Endothelial cell (in vitro differentiated cells): ENCODE measurements around the gene C12orf76. TPM values are rescaled to one million over a fixed set of nuclear protein-coding genes. Genes with fewer than 3 reads are reported as not detected.
A peak's percentile ranks its signal among the peaks of the same experiment; 100 is the strongest.
"Not testable (repeated sequence)": the region's sequence is repeated elsewhere in the genome, so short reads cannot be mapped to it uniquely, and the experiment has no call there.

Source experiments
- DNase-seq: peaks from one replicate; pipeline ENCODE4 v3.0.0; 2021; ENCODE audit warnings: low spot score
- H3K27ac Mint-ChIP-seq: one replicate; pipeline ENCODE4 v1.8.0; 2021; ENCODE audit warnings: mixed read lengths, inconsistent platforms; ENCODE audit not compliant: unreplicated experiment
- H3K27me3 Mint-ChIP-seq: one replicate; pipeline ENCODE4 v1.8.0; 2021; ENCODE audit warnings: mild to moderate bottlenecking, moderate library complexity, mixed read lengths, inconsistent platforms; ENCODE audit not compliant: unreplicated experiment
- H3K36me3 Mint-ChIP-seq: one replicate; pipeline ENCODE4 v1.8.0; 2021; ENCODE audit warnings: mild to moderate bottlenecking, low read depth, mixed read lengths, inconsistent platforms; ENCODE audit not compliant: unreplicated experiment
- H3K4me1 Mint-ChIP-seq: one replicate; pipeline ENCODE4 v1.8.0; 2021; ENCODE audit warnings: mild to moderate bottlenecking, mixed read lengths, inconsistent platforms; ENCODE audit not compliant: unreplicated experiment
- H3K4me3 Mint-ChIP-seq: one replicate; pipeline ENCODE4 v1.8.0; 2021; ENCODE audit warnings: mild to moderate bottlenecking, mixed read lengths, inconsistent platforms; ENCODE audit not compliant: unreplicated experiment
- H3K9me3 Mint-ChIP-seq: one replicate; pipeline ENCODE4 v1.8.0; 2021; ENCODE audit warnings: mixed read lengths, inconsistent platforms; ENCODE audit not compliant: unreplicated experiment
- total RNA-seq: library from RNA; stranded (reverse); fragmentation: NEBNext Ultra II Directional; extraction: Animal tissue kit (Norgen Biotek cat#: 25700); gene quantifications from one replicate; pipeline ENCODE4 v1.2.1, GENCODE V29; 2021; ENCODE audit not compliant: unreplicated experiment
- TF ChIP-seq, protein P1 (sequence below): fragments of 200-600 bp; sonication (generic); IDR thresholded peaks from one replicate; pipeline ENCODE4 v1.5.0; 2021; ENCODE audit warnings: antibody characterized with exemption; ENCODE audit not compliant: unreplicated experiment

Gene C12orf76
- total RNA-seq, 1 donor from 2014 or later: 21.9 TPM

DNA sequence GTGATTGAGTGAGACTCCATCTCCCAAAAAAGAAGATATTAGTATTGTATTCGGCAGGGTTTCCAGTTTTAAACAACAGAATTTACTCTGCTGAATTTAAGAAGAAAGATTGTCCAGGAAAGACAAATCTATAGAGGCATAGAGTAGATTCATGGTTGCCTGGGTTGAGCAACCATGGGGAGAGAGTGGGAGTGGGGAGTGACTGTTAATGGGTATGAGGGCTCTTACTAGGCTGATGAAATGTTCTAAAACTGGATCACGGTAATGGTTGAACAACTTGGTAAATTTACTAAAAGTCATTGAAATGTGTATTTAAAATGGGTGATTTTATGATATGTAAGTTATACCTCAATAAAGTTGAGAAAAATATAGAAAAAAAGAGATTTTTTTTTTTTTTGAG lies 13.9 kb upstream of the C12orf76 start:
- no peak for DNase-seq
- H3K4me3 Mint-ChIP-seq: no peak overlapping the region
- H3K4me1 Mint-ChIP-seq: no peaks in the 10 kb centered on the region
- TF ChIP-seq, protein P1, sequence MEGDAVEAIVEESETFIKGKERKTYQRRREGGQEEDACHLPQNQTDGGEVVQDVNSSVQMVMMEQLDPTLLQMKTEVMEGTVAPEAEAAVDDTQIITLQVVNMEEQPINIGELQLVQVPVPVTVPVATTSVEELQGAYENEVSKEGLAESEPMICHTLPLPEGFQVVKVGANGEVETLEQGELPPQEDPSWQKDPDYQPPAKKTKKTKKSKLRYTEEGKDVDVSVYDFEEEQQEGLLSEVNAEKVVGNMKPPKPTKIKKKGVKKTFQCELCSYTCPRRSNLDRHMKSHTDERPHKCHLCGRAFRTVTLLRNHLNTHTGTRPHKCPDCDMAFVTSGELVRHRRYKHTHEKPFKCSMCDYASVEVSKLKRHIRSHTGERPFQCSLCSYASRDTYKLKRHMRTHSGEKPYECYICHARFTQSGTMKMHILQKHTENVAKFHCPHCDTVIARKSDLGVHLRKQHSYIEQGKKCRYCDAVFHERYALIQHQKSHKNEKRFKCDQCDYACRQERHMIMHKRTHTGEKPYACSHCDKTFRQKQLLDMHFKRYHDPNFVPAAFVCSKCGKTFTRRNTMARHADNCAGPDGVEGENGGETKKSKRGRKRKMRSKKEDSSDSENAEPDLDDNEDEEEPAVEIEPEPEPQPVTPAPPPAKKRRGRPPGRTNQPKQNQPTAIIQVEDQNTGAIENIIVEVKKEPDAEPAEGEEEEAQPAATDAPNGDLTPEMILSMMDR: no peak
- no peaks in the 10 kb centered on the region for H3K36me3 Mint-ChIP-seq
- peaks cover 5% of the 10 kb centered on the region for H3K27me3 Mint-ChIP-seq
- no peak overlapping the region for H3K27ac Mint-ChIP-seq
- H3K9me3 Mint-ChIP-seq: no peaks in the 10 kb centered on the region

DNA sequence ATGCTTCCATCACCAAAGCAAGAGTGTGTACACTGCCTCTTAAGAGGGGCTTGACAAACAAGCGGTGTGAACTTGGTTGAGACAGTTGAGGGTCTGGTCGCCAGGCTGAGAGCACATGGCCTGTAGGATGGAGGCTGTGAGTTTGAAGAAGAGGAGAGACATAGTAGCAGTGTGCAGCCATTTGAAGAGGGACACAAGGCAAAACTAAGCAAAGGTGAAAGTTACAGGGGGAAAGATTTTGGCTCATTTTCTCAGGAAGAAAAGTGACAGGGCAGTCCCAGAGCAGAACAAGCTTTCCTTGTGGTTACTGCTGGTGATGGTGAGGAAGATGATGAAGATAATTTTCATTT lies 11.3 kb upstream of the C12orf76 start:
- Mint-ChIP-seq H3K27me3 (peaks cover 7% of the 10 kb centered on the region), H3K4me3 (no peak overlapping the region), H3K27ac (no peak overlapping the region), H3K9me3 (no peaks in the 10 kb centered on the region), H3K4me1 (no peaks in the 10 kb centered on the region), H3K36me3 (no peaks in the 10 kb centered on the region)
- DNase-seq: no peak
- TF ChIP-seq, protein P1: no peak

DNA sequence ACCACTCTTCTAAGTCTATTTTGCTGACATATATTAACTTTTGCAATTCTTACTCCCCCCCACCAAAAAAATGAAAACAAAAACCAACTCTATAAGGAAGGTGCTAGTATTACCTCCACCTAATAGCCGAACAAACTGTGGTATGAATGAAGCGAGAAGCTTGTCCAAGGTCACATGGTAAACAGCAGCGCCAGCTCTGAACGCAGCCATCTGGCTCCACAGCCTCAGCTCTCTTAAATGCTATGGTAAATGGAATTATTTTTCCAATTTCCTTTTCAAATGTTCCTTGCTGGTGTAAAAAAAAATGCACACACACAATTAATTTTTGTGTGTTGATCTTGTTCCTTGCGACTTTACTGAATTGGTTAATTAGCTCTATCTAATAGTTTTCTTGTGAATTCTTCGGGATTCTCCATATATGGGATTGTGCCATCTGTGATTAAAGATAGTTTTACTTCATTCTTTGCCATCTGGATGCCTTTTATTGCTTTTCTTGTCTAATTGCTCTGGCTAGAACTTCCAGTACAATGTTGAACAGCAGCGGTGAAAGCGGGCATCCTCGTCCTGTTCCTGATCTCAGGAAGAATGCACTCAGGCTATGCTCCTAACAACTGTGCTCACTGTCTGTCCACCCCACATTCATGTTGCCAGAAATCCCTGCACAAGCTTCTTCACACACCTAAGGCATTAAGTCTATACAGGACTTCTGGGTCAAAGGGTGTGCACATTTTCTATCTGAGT lies 10.7 kb upstream of the C12orf76 start:
- Mint-ChIP-seq H3K36me3 (no peaks in the 10 kb centered on the region), H3K4me3 (no peak overlapping the region), H3K27me3 (peaks cover 7% of the 10 kb centered on the region), H3K4me1 (no peaks in the 10 kb centered on the region), H3K27ac (no peak overlapping the region), H3K9me3 (no peaks in the 10 kb centered on the region)
- TF ChIP-seq, protein P1: no peak
- no peak for DNase-seq

DNA sequence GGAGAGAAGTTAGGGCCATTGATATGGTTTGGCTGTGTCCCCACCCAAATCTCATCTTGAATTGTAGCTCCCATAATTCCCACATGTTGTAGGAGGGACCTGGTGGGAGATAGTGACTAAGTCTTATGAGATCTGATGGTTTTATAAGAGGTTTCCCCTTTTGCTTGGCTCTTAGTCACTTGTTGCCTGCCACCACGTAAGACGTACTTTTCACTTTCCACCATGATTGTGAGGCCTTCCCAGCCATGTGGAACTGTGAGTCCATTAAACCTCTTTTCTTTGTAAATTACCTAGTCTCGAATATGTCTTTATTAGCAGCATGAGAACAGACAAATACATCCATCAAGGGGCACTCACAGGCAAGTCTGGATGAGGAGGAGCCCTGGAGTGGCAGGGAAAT lies 8.3 kb upstream of the C12orf76 start:
- H3K4me1 Mint-ChIP-seq, H3K27me3 Mint-ChIP-seq, H3K4me3 Mint-ChIP-seq, H3K36me3 Mint-ChIP-seq, H3K27ac Mint-ChIP-seq, H3K9me3 Mint-ChIP-seq, DNase-seq: not testable (repeated sequence)

DNA sequence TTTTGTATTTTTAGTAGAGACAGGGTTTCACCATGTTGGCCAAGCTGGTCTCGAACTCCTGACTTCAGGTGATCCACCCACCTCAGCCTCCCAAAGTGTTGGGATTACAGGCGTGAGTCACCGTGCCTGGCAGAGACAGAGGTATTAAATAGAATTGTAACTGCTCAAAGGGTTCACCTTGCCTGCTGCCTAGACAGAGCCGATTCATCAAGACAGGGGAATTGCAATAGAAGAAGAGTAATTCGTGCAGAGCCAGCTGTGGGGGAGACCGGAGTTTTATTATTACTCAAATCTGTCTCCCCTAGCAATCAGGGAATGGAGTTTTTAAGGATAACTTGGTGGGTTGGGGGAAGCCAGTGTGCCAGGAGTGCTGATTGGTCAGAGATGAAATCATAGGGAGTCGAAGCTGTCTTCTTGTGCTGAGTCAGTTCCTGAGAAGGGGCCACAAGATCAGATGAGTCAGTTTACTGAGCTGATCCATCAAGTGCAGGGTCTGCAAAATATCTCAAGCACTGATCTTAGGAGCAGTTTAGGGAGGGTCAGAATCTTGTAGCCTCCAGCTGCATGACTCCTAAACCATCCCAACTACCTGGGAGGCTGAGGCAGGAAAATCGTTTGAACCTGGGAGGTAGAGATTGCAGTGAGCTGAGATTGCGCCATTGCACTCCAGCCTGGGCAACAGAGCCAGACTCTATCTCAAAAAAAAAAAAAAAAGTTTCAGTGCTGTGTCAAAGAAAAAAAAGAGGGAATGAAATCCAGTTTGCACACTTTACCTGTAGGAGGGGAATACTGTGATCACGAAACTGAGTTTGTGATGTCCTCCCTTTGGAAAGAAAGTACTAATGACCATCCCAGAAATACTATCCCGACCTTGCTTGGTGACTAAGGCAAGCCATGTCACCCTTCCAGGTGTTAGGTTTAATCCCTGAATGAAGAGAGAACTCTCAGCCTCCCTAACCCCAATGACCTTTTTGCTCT lies 7.3 kb upstream of the C12orf76 start:
- H3K4me3 Mint-ChIP-seq, H3K4me1 Mint-ChIP-seq, H3K36me3 Mint-ChIP-seq, DNase-seq, H3K27ac Mint-ChIP-seq, H3K9me3 Mint-ChIP-seq, H3K27me3 Mint-ChIP-seq: not testable (repeated sequence)

DNA sequence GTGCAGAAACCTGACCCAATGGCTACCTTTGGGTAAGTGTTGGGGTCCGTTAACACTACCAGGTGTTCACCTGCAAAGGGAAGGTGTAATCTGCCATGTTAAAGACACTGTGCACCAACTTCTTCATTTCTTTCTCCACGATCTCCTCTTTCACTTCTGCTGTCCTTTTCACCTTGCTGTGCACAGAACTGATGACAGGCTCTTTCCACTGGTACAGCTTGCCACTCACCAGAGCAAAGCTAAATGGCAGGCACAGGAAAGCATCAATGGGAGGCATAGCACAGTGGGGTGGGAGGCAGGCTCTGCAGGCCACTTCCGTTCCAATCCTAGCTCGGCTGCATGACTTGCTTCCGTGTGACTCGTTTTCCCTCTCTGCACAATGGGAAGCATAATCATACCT lies 2.6 kb upstream of the C12orf76 start:
- Mint-ChIP-seq H3K4me3 (no peak overlapping the region), H3K36me3 (peaks cover 9% of the 10 kb centered on the region), H3K4me1 (peaks cover 20% of the 10 kb centered on the region), H3K9me3 (no peaks in the 10 kb centered on the region), H3K27me3 (peaks cover 6% of the 10 kb centered on the region), H3K27ac (no peak overlapping the region)
- TF ChIP-seq, protein P1: no peak
- no peak for DNase-seq

DNA sequence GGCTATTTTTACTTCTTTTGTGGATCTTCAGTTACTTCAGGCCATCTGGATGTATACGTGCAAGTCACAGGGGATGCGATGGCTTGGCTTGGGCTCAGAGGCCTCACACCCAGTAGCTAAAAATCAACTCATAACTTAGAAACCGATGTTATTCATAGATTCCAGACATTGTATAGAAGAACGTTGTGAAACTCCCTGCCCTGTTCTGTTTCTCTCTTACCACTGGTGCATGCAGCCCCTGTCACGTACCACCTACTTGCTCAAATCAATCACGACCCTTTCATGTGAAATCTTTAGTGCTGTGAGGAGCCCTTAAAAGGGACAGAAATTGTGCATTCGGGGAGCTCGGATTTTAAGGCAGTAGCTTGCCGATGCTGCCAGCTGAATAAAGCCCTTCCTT lies 1.3 kb upstream of the C12orf76 start:
- Mint-ChIP-seq H3K27ac (peak overlapping the region; percentile 97), H3K4me1 (peaks cover 20% of the 10 kb centered on the region)
- H3K9me3 Mint-ChIP-seq, H3K4me3 Mint-ChIP-seq, H3K27me3 Mint-ChIP-seq, H3K36me3 Mint-ChIP-seq, DNase-seq: not testable (repeated sequence)

DNA sequence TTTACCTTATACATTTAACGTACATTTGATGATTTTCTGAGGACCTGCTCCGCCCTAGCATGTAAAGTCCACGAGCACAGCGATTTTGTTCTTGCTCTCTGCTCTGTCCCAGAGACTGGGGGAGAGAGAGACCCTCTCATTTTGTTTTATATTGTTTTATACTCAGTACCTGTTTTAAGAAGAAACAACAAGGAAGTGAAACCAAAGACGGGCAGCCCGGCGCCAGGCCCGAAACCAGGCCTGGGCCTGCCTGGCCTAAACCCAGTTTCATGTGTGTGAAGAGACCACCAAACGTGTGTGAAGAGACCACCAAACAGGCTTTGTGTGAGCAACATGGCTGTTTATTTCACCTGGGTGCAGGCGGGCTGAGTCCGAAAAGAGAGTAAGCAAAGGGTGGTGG lies 712 bp upstream of the C12orf76 start:
- not testable (repeated sequence) for H3K9me3 Mint-ChIP-seq, DNase-seq, H3K27me3 Mint-ChIP-seq, H3K36me3 Mint-ChIP-seq
- H3K4me3 Mint-ChIP-seq: peak overlapping the region; percentile 95
- peaks cover 20% of the 10 kb centered on the region for H3K4me1 Mint-ChIP-seq
- peak overlapping the region; percentile 97 for H3K27ac Mint-ChIP-seq
